Activated T-cell treated with anti-CD3 and anti-CD28 coated beads, Interleukin-2, amount 50 U/mL, for 4 hours (primary cell): Measurements from ENCODE around the gene RBM7. TPM values are rescaled to one million over a fixed set of nuclear protein-coding genes. Genes with fewer than 3 reads are reported as not detected.

ENCODE experiments used
- ATAC-seq, 2 donors: fragments of 200-7000 bp; cut with Tn5 transposase; one replicate each; pipeline ENCODE4 v1.10.0; 2021
- DNase-seq: peaks from one replicate; pipeline ENCODE4 v3.0.0-alpha.2; 2020
- H3K27me3 Mint-ChIP-seq: one replicate; pipeline ENCODE4 v1.8.0; 2021; ENCODE audit warnings: low read depth, mixed read lengths
- H3K36me3 Mint-ChIP-seq: one replicate; pipeline ENCODE4 v1.8.0; 2022; ENCODE audit warnings: mixed read lengths; ENCODE audit not compliant: insufficient read depth
- H3K4me1 Mint-ChIP-seq: one replicate; pipeline ENCODE4 v1.8.0; 2021; ENCODE audit warnings: low read depth, mixed read lengths
- H3K4me3 Mint-ChIP-seq: one replicate; pipeline ENCODE4 v1.8.0; 2021; ENCODE audit warnings: mild to moderate bottlenecking, moderate library complexity, mixed read lengths
- H3K9me3 Mint-ChIP-seq: one replicate; pipeline ENCODE4 v1.8.0; 2021; ENCODE audit warnings: mixed read lengths
- total RNA-seq, 3 donors: library from RNA; stranded (reverse); gene quantifications; one replicate each; pipeline ENCODE4 v1.2.1, GENCODE V29; 2021

Gene RBM7
- total RNA-seq, 3 donors from 2014 or later, result 27.5 to 33.0 (median 29.6) TPM

DNA sequence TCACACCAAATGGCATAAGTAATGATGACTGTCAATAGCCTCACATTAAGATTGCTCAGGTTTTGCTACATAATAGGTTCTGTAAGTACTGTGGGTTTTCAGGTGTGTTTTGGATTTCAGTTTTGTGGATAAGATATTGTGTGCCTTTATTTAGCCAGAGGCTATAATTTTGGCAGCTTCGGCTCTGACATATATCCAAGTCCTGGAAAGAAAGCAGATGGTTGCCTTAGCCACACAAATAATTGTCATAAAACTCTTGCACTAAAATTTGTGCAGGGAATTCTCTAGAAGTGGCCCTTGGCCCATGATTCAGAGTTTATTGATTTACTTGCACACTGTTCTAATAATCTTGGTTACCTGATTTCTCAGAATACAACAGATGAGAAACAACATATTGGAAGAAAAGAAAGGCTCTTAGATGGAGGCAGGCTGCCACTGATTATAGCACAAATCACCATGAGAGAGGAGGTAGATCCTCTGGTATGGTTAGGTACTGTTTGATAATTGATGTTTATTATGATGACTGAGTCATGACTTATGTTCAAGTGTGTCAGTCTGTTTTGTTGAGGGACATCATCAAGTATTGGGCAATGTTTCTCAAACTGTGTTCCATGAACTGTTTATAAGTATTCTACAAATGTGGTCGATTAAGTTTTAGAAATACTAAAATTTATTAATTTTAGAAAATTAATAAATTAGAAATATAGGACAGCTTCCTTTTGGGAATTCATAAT lies 48.5 kb downstream of the RBM7 start:
- no peaks in the 10 kb centered on the region for H3K9me3 Mint-ChIP-seq
- H3K4me1 Mint-ChIP-seq, result peaks cover 2% of the 10 kb centered on the region
- H3K27me3 Mint-ChIP-seq, result no peaks in the 10 kb centered on the region
- H3K4me3 Mint-ChIP-seq, result no peak overlapping the region
- DNase-seq, result no peak
- peaks cover 46% of the 10 kb centered on the region for H3K36me3 Mint-ChIP-seq
- no peak for ATAC-seq

- peaks cover 2% of the 10 kb centered on the region for H3K4me1 Mint-ChIP-seq
- no peak overlapping the region for H3K4me3 Mint-ChIP-seq
- DNase-seq, result no peak
- H3K9me3 Mint-ChIP-seq, result no peaks in the 10 kb centered on the region
- ATAC-seq, result no peak
- no peaks in the 10 kb centered on the region for H3K27me3 Mint-ChIP-seq
- peaks cover 38% of the 10 kb centered on the region for H3K36me3 Mint-ChIP-seq
Measured at GRCh38 chr11:114449845-114450244, 49.4 kb downstream of the RBM7 start.

DNA sequence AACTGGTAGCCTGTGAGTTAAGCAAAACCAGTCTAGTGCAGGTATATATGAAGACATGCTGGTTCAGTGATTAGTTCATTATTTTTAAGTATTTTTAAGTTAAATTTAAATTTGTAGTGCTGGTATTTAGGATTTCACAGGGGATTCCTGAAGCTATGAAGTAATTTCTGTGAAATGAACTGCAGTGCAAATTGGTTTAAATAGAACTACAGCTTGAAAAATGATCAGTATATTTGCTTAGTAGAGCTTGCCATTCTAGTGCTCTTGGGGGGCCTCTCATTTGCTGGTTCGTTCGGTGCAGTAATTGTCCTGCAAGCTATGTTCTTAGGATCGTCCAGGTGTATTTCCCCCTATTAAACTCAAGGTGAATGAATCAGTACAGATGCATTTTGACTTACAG lies 51.9 kb downstream of the RBM7 start:
- H3K27me3 Mint-ChIP-seq, result no peaks in the 10 kb centered on the region
- H3K4me3 Mint-ChIP-seq, result no peak overlapping the region
- H3K9me3 Mint-ChIP-seq, result no peaks in the 10 kb centered on the region
- DNase-seq (no peak), ATAC-seq (no peak)
- peaks cover under 1% of the 10 kb centered on the region for H3K4me1 Mint-ChIP-seq
- H3K36me3 Mint-ChIP-seq, result peaks cover 23% of the 10 kb centered on the region

Other genes starting within 250 kb of the RBM7 start
- under 1 TPM in 2 of 3 donors, not detected in 1; 0.23 to 0.61 TPM for gene NNMT, start 104.3 kb upstream of the RBM7 start, total RNA-seq
- gene C11orf71, start 155 bp upstream of the RBM7 start, total RNA-seq, result 1 to 10 TPM; 6.5 to 8.9 (median 8.2) TPM
- 10 to 100 TPM; 62.5 to 68.4 (median 66.5) TPM for gene REXO2, start 38.8 kb downstream of the RBM7 start, total RNA-seq
- gene NXPE1, start 159.2 kb downstream of the RBM7 start, total RNA-seq, result not detected
- not detected for gene NXPE4, start 195.1 kb downstream of the RBM7 start, total RNA-seq